Nephron progenitor cell (in vitro differentiated cells): ENCODE measurements around the gene CPNE2.

Experiments used
- DNase-seq: peaks from one replicate; pipeline ENCODE4 v3.0.0; 2021
- H3K27ac Mint-ChIP-seq: 2 replicates; pipeline ENCODE4 v1.8.0; 2021; ENCODE audit warnings: mild to moderate bottlenecking, moderate library complexity, mixed read lengths
- H3K27me3 Mint-ChIP-seq: 2 replicates; pipeline ENCODE4 v1.8.0; 2021; ENCODE audit warnings: mild to moderate bottlenecking, low read depth, mixed read lengths; ENCODE audit not compliant: poor library complexity
- H3K36me3 Mint-ChIP-seq: 2 replicates; pipeline ENCODE4 v1.8.0; 2021; ENCODE audit warnings: low read depth, mixed read lengths
- H3K4me1 Mint-ChIP-seq: 2 replicates; pipeline ENCODE4 v1.8.0; 2021; ENCODE audit warnings: mixed read lengths
- H3K4me3 Mint-ChIP-seq: 2 replicates; pipeline ENCODE4 v1.8.0; 2021; ENCODE audit warnings: mild to moderate bottlenecking, moderate library complexity, mixed read lengths
- H3K9me3 Mint-ChIP-seq: 2 replicates; pipeline ENCODE4 v1.8.0; 2021; ENCODE audit warnings: mild to moderate bottlenecking, moderate library complexity, mixed read lengths
- TF ChIP-seq, protein P1 (sequence below): fragments of 200-600 bp; sonication (generic); IDR thresholded peaks from 2 replicates; pipeline ENCODE4 v1.5.0; 2021; ENCODE audit warnings: antibody characterized with exemption

Gene CPNE2

DNA sequence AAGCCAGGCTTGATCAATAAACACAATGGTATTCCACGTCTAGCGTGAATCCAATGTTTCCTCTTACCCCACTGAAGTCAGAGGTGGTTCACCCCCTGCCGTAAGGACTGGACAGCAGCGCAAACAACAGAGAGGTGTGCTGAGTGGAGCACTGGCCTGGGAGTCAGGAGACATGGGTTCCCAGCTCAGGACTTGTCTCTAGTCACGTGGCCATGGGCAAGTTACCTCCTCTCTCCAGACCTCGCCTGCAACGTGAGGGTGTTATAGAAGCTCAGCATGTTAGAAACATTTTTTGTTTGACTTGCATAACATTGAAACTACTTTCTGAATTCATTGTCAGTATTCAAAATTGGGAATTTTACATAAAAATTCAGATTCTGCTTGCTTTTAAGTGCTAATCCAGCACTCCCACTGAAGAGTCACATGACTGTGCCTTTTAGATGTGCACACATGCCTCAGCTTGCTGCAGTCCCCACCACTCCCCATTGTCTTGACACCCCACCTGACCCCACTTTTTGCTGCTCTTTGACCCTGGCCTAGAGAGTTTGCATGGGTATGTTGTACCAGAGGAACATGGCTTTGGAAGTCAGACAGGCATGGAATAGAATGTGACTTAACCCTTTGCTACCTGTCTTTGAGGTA is 8.8 kb upstream of the CPNE2 start:
- Mint-ChIP-seq H3K4me3 (no peak overlapping the region), H3K27ac (no peak overlapping the region), H3K4me1 (peaks cover 11% of the 10 kb centered on the region), H3K9me3 (no peaks in the 10 kb centered on the region), H3K36me3 (no peaks in the 10 kb centered on the region), H3K27me3 (peaks cover 26% of the 10 kb centered on the region)
- TF ChIP-seq, protein P1, sequence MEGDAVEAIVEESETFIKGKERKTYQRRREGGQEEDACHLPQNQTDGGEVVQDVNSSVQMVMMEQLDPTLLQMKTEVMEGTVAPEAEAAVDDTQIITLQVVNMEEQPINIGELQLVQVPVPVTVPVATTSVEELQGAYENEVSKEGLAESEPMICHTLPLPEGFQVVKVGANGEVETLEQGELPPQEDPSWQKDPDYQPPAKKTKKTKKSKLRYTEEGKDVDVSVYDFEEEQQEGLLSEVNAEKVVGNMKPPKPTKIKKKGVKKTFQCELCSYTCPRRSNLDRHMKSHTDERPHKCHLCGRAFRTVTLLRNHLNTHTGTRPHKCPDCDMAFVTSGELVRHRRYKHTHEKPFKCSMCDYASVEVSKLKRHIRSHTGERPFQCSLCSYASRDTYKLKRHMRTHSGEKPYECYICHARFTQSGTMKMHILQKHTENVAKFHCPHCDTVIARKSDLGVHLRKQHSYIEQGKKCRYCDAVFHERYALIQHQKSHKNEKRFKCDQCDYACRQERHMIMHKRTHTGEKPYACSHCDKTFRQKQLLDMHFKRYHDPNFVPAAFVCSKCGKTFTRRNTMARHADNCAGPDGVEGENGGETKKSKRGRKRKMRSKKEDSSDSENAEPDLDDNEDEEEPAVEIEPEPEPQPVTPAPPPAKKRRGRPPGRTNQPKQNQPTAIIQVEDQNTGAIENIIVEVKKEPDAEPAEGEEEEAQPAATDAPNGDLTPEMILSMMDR: no peak
- no peak for DNase-seq

DNA sequence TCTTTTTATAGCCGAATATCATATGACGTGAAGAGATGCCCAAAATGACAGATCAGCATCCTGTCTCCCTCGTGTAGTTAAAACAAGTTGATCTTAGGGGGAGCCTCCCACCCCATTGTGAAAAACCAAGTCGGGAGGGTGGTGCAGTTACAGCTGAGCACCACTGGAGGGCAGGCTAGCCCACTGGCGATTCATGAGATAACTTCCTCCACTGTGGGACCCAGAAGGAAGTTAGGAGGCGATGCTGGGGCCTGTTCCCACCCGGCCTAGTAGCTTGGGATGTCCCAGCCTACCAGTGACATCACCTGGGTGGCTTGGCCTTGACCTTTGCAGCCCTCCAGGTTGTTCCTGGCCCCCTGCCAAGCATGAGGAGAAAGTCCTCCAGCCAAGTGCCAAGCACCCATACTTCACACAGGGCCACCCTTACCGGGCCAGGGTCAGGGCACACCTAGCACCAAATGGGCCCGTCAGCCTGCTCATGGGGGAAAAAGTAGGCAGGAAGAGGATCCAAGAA is 8.1 kb upstream of the CPNE2 start:
- peak; percentile 73 for DNase-seq
- H3K4me3 Mint-ChIP-seq: no peak overlapping the region
- no peaks in the 10 kb centered on the region for H3K9me3 Mint-ChIP-seq
- H3K4me1 Mint-ChIP-seq: peaks cover 11% of the 10 kb centered on the region
- H3K27me3 Mint-ChIP-seq: peaks cover 26% of the 10 kb centered on the region
- no peaks in the 10 kb centered on the region for H3K36me3 Mint-ChIP-seq
- no peak overlapping the region for H3K27ac Mint-ChIP-seq
- TF ChIP-seq, protein P1: peak; percentile 98

DNA sequence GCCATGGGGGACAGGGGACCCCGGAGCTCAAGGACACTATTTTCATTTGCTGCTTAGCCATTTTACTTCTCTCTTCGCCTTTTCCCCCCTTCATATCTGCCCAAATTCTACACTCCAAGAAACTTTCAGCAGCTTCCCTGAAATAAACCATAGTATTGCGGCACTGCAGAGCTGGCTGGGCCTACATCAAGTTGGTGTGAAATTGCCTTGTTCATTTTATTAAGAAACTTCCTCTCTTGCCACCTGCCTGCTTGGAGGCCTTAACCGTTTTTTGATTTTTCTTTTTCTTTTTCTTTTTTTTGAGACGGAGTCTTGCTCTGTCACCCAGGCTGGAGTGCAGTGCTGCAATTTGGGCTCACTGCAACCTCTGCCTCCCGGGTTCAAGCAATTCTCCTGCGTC is 7.4 kb upstream of the CPNE2 start:
- no peak overlapping the region for H3K4me3 Mint-ChIP-seq
- TF ChIP-seq, protein P1: no peak
- H3K36me3 Mint-ChIP-seq: no peaks in the 10 kb centered on the region
- peaks cover 26% of the 10 kb centered on the region for H3K27me3 Mint-ChIP-seq
- H3K4me1 Mint-ChIP-seq: peaks cover 11% of the 10 kb centered on the region
- no peak for DNase-seq
- no peak overlapping the region for H3K27ac Mint-ChIP-seq
- no peaks in the 10 kb centered on the region for H3K9me3 Mint-ChIP-seq

DNA sequence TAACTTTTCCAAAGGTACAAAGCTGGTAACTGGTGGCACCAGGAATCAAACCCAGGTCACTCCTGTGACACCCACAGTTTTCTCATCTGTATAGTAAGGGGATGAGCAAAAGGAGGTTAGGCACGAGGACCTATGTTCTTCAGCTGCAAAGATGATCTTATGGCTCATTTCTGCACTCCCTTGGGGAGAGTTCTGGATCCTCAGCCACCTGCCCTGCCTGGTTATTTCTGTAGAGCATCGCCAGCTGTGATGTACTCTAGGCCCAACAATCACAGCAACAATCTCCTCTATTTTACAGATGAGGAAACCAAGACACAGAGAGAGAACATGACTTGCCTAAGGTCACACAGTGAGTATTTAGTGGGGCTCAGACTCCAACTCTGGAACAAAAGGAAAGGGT is 5.4 kb upstream of the CPNE2 start:
- Mint-ChIP-seq H3K4me1 (peaks cover 22% of the 10 kb centered on the region), H3K36me3 (no peaks in the 10 kb centered on the region), H3K27me3 (peaks cover 30% of the 10 kb centered on the region), H3K4me3 (no peak overlapping the region), H3K27ac (no peak overlapping the region), H3K9me3 (no peaks in the 10 kb centered on the region)
- TF ChIP-seq, protein P1: no peak
- DNase-seq: no peak

DNA sequence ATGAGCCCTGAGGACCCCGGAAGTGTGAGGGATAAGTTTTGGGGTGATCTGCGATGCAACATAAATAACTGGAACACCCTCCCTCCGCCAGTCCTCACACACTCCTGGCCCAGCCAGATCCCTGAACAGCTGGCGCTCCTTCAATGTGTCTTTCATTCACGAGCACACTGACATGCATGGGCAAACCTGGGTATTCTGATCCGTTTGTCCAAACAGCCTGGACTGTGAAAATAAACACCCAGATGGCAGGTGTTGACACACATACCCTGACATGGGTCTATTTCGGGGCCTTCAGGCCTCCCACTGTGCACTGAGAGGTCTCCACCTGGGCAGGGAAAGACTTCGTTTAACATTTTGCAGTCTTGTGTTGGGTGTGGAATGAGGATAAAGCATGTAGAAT is 3.0 kb upstream of the CPNE2 start:
- Mint-ChIP-seq H3K27me3 (peaks cover 40% of the 10 kb centered on the region), H3K36me3 (no peaks in the 10 kb centered on the region), H3K9me3 (no peaks in the 10 kb centered on the region), H3K4me3 (no peak overlapping the region), H3K4me1 (peaks cover 26% of the 10 kb centered on the region), H3K27ac (no peak overlapping the region)
- no peak for DNase-seq
- TF ChIP-seq, protein P1: no peak
